Epithelial cell of esophagus (primary cell): ENCODE results near the gene AUTS2.

Experiments
- DNase-seq: peaks from one replicate; pipeline ENCODE4 v3.0.0; 2010; ENCODE audit warnings: low read depth
- H3K4me3 ChIP-seq: 2 replicates; pipeline ENCODE4 v1.5.1; 2011; ENCODE audit warnings: mild to moderate bottlenecking, low read length, control low read depth
- TF ChIP-seq, protein P1 (sequence below): IDR thresholded peaks from 2 replicates; pipeline ENCODE4 v1.5.1; 2011; ENCODE audit warnings: low read depth, mild to moderate bottlenecking, low read length, control low read depth, inconsistent platforms; ENCODE audit not compliant: insufficient read depth; ENCODE audit errors: missing control alignments

AUTS2 gene

GRCh38 chr7:69661342-69661741 is 63.1 kb downstream of the AUTS2 start:
- TF ChIP-seq, protein P1, sequence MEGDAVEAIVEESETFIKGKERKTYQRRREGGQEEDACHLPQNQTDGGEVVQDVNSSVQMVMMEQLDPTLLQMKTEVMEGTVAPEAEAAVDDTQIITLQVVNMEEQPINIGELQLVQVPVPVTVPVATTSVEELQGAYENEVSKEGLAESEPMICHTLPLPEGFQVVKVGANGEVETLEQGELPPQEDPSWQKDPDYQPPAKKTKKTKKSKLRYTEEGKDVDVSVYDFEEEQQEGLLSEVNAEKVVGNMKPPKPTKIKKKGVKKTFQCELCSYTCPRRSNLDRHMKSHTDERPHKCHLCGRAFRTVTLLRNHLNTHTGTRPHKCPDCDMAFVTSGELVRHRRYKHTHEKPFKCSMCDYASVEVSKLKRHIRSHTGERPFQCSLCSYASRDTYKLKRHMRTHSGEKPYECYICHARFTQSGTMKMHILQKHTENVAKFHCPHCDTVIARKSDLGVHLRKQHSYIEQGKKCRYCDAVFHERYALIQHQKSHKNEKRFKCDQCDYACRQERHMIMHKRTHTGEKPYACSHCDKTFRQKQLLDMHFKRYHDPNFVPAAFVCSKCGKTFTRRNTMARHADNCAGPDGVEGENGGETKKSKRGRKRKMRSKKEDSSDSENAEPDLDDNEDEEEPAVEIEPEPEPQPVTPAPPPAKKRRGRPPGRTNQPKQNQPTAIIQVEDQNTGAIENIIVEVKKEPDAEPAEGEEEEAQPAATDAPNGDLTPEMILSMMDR = no peak
- H3K4me3 ChIP-seq = no peak overlapping the region
- no peak for DNase-seq

GRCh38 chr7:69663911-69664832 is 65.9 kb downstream of the AUTS2 start:
- H3K4me3 ChIP-seq = no peak overlapping the region
- TF ChIP-seq, protein P1 = no peak
- DNase-seq = no peak

GRCh38 chr7:69665369-69665768 is 67.1 kb downstream of the AUTS2 start:
- no peak overlapping the region for H3K4me3 ChIP-seq
- no peak for DNase-seq
- TF ChIP-seq, protein P1 = no peak

- H3K4me3 ChIP-seq = no peak overlapping the region
- DNase-seq = no peak
- TF ChIP-seq, protein P1 = no peak
These were observed 70.1 kb downstream of the AUTS2 start for GRCh38 chr7:69668339-69668870.

DNA sequence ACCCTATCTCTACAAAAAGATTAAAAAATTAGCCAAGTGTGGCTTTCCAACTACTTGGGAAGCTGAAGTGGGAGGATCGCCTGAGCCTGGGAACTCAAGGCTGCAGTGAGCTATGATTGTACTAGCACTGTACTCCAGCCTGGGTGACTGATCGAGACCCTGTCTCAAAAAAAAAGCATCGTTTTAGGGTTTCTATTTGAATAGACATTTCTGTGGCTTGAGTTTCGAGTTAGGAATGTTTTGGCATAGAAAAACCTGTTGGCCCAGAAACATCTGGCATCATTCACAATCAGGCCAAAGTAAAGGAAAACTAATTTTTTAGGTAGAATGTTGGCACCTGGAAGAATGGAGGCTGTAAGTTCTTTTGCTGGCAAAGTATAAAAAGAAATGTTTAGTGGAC is 72.4 kb downstream of the AUTS2 start:
- H3K4me3 ChIP-seq = no peak overlapping the region
- no peak for DNase-seq
- TF ChIP-seq, protein P1 = no peak

- TF ChIP-seq, protein P1 = no peak
- H3K4me3 ChIP-seq = no peak overlapping the region
- DNase-seq = no peak
These were observed 74.8 kb downstream of the AUTS2 start for GRCh38 chr7:69673074-69673473.
